GOT3 (cell line): ENCODE data around the gene PKN1.

Experiments used
- DNase-seq: peaks from one replicate; lab custom pipeline; 2025; ENCODE audit warnings: mixed read lengths; lab: John Stamatoyannopoulos, UW

PKN1 gene

GRCh38 chr19:14514215-14514863, 81.2 kb downstream of the PKN1 start:
- no peak for DNase-seq

DNA sequence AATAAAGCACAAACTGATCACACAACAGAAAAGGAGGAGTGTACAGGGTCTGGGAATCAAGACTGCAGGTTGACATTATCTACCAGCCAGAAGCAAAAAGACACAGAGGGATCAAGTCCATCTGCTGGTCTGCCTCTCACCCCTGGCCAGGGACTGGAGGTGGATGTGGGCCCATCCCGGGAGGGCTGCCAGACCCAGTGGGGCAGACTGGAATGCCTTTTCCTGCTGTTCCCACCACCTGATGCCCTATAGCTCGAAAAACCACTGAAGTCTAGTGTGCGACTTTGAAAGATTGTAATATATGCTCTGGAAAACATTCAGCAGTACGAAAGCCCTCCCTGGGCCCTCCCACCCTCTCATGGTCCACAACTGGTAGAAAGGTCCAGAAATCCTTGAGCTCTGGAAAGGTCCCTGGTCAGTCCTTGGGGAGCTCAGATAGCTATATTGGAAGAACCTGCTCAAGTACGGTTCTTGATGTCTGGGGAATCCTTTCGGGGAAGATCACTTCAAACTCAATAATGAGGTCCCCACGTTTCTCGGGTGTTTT, 82.5 kb downstream of the PKN1 start:
- DNase-seq, result no peak

DNA sequence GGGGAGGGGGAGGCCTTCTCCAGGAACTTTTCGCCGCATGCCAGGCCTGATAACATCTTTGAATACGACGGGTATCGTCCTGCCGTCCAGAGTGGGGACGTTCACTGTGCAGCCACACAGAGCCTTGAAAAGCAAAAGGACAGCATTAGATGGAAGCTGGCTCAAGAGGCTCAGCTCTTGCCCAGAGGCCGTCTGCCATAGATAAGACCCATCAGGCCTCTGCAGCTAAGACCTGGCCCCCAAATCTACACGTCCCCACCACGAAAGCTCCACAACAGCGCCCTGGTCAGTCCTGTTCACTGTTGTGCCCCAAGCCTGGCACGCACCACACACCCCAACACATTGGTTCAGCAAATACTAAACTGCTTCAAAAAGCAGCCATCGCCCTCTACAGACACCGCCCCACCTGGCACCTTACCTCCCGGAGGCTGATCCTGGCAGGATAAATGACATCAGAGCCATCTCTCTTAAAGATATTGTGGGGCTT, 83.0 kb downstream of the PKN1 start:
- no peak for DNase-seq

- no peak for DNase-seq
Measured at GRCh38 chr19:14516746-14517438, 83.8 kb downstream of the PKN1 start.

DNA sequence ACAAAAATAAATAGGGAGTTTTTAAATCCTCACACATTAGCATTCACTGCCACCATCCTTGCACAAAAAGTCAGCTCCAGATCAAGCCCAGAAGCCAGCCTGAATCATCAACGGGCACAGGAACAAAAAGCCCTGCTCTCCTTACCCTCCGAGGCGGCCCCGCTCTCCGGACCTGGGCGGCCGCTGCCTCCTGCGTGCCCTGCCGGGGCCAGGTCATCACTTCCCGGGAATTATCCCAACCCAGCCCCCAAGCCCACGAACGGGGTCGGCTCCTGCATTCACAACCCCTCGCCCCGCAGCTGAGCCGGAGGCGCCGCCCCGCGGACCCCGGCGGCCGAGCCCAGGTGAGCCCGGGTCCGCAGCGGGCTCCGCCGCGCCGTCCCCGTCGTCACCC, 84.3 kb downstream of the PKN1 start:
- no peak for DNase-seq

- DNase-seq, result peak; percentile 92
Measured at GRCh38 chr19:14517840-14518505, 84.9 kb downstream of the PKN1 start, which contains the start of gene DNAJB1. TSS of gene DNAJB1 (minus strand) at chr19:14518397. CDS start at chr19:14518349, 48 bp downstream.

DNA sequence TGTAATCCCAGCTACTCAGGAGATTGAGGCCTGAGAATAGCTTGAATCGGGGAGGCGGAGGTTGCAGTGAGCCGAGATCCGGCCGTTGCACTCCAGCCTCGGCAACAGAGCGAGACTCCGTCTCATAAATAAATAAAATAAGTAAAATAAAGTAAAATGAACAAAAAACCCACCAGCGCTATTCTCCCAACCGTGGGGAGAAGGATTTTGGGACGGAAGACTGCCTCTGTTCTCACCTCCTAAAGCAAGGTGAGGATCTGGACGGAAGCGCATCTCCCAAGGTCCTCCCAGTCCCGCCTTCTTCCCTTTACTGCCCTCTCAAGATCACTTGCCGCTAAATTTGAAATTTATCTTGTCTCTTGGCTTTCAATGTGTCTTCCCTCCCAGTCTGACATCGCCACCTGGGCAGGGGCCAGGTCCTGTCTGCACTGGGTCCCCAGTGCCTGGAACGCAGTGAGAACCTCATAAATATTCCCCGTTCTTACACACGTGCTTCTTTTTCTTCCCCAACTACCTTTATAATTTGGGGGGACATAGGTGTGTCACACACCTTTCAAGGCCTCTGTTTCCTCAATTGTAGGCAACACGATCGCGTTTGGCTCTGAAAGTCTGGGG, 86.2 kb downstream of the PKN1 start:
- no peak for DNase-seq

GRCh38 chr19:14519860-14520407, 86.8 kb downstream of the PKN1 start:
- no peak for DNase-seq

- no peak for DNase-seq
Measured at GRCh38 chr19:14520543-14520942, 87.4 kb downstream of the PKN1 start.
